H1 (cell line): ENCODE results near the gene THAP9. TPM values are rescaled to one million over a fixed set of nuclear protein-coding genes. Genes with fewer than 3 reads are reported as not detected.

ENCODE experiments used
- CTCF ChIA-PET: fragments of 300-600 bp; sonication (Branson Sonifier 250); formaldehyde crosslinking; loops from one replicate; lab custom pipeline; 2021; ENCODE audit not compliant: partially characterized antibody; lab: Charles Lee
- POLR2A ChIA-PET: fragments of 300-600 bp; sonication (Branson Sonifier 250); formaldehyde crosslinking; loops from one replicate; lab custom pipeline; 2021; ENCODE audit warnings: inconsistent platforms; ENCODE audit not compliant: partially characterized antibody; lab: Charles Lee
- DNase-seq, 2 experiments: peaks; one replicate each; pipeline versions ENCODE4 v3.0.0 to v3.0.0-alpha.2; 2010 to 2022; ENCODE audit warnings: low spot score in 2 of 2, low read depth in 1 of 2, mixed read lengths in 1 of 2
- FAIRE-seq: peaks from 2 replicates; lab custom pipeline; 2011; peaks lifted over from hg19 to GRCh38; lab: Jason Lieb, UNC
- H2AFZ ChIP-seq: 2 replicates; pipeline ENCODE4 v1.8.1; 2012; ENCODE audit warnings: low read length, inconsistent platforms
- H2AK5ac ChIP-seq: 2 replicates; pipeline ENCODE4 v1.6.1; 2013; ENCODE audit warnings: low read depth, low read length
- H2BK120ac ChIP-seq: replicated peaks from 2 replicates; pipeline ENCODE3; 2013; ENCODE audit warnings: low read depth, low read length, inconsistent platforms
- H2BK12ac ChIP-seq: 2 replicates; pipeline ENCODE4 v1.6.1; 2013; ENCODE audit warnings: low read depth, low read length
- H2BK15ac ChIP-seq: 2 replicates; pipeline ENCODE4 v1.6.1; 2013; ENCODE audit warnings: low read length
- H2BK20ac ChIP-seq: 2 replicates; pipeline ENCODE4 v1.6.1; 2013; ENCODE audit warnings: low read length
- H2BK5ac ChIP-seq: 2 replicates; pipeline ENCODE4 v1.6.1; 2013; ENCODE audit warnings: low read depth, low read length
- H3K14ac ChIP-seq: 2 replicates; pipeline ENCODE4 v1.6.1; 2013; ENCODE audit warnings: inconsistent platforms; ENCODE audit not compliant: insufficient read length
- H3K18ac ChIP-seq: 2 replicates; pipeline ENCODE4 v1.6.1; 2013; ENCODE audit warnings: low read length; ENCODE audit errors: extremely low read depth
- H3K23ac ChIP-seq: 2 replicates; pipeline ENCODE4 v1.6.1; 2013; ENCODE audit warnings: inconsistent platforms; ENCODE audit not compliant: insufficient read length
- H3K23me2 ChIP-seq: 2 replicates; pipeline ENCODE4 v1.6.1; 2013; ENCODE audit warnings: low read depth, low read length
- H3K27ac ChIP-seq: 2 replicates; pipeline ENCODE4 v1.6.1; 2011; ENCODE audit warnings: low read depth, low read length, inconsistent platforms
- H3K27me3 ChIP-seq, 4 experiments: replicated peaks in 1 of 4; 1 replicate in 1 of 4; 2 replicates in 3 of 4; pipeline versions ENCODE4 v1.6.1 to v1.8.1; 2011 to 2013; ENCODE audit warnings: low read length in 3 of 4, mild to moderate bottlenecking in 3 of 4, inconsistent platforms in 2 of 4, mixed read lengths in 2 of 4, moderate library complexity in 1 of 4; ENCODE audit not compliant: control insufficient read depth in 3 of 4, insufficient read depth in 3 of 4; ENCODE audit errors: extremely low read depth in 1 of 4
- H3K36me3 ChIP-seq, 4 experiments: 2 replicates each; pipeline versions ENCODE4 v1.6.1 to v1.8.1; 2011 to 2013; ENCODE audit warnings: mild to moderate bottlenecking in 4 of 4, low read length in 3 of 4, moderate library complexity in 2 of 4, control low read depth in 1 of 4, inconsistent platforms in 1 of 4; ENCODE audit not compliant: insufficient read depth in 4 of 4, control insufficient read depth in 2 of 4
- H3K4ac ChIP-seq: replicated peaks from 2 replicates; pipeline ENCODE3; 2013; ENCODE audit warnings: low read length, low read depth, mixed read lengths, inconsistent platforms; ENCODE audit not compliant: insufficient read length
- H3K4me1 ChIP-seq, 4 experiments: replicated peaks in 1 of 4; 1 replicate in 1 of 4; 2 replicates in 3 of 4; pipeline versions ENCODE4 v1.6.1 to v1.8.1; 2011 to 2013; ENCODE audit warnings: low read length in 3 of 4, inconsistent platforms in 2 of 4, mixed read lengths in 1 of 4; ENCODE audit not compliant: insufficient read depth in 4 of 4, control insufficient read depth in 3 of 4
- H3K4me2 ChIP-seq, 2 experiments: 2 replicates each; pipeline versions ENCODE4 v1.6.1 to v1.8.1; 2011 to 2013; ENCODE audit warnings: low read depth in 2 of 2, low read length in 2 of 2, control low read depth in 1 of 2, inconsistent platforms in 1 of 2, mild to moderate bottlenecking in 1 of 2; ENCODE audit not compliant: insufficient read depth in 1 of 2
- H3K4me3 ChIP-seq, 4 experiments: fragments of 200-600, 300-600 bp in 1 of 4; sonication (generic), shearing (Covaris generic), sonication (Bioruptor Twin) in 1 of 4; 2 replicates each; pipeline versions ENCODE4 v1.5.1 to v1.8.1; 2011 to 2016; ENCODE audit warnings: low read length in 4 of 4, low read depth in 3 of 4, control low read depth in 2 of 4, inconsistent platforms in 2 of 4, mild to moderate bottlenecking in 2 of 4, mixed read lengths in 1 of 4, moderate library complexity in 1 of 4; ENCODE audit not compliant: insufficient read depth in 2 of 4; ENCODE audit errors: extremely low read depth in 1 of 4
- H3K56ac ChIP-seq: replicated peaks from 2 replicates; pipeline ENCODE3; 2013; ENCODE audit warnings: low read depth, mild to moderate bottlenecking, mixed read lengths, low read length, inconsistent platforms; ENCODE audit not compliant: insufficient read length
- H3K79me1 ChIP-seq: 2 replicates; pipeline ENCODE4 v1.6.1; 2013; ENCODE audit warnings: low read depth, low read length, control low read depth
- H3K79me2 ChIP-seq, 2 experiments: 2 replicates each; pipeline versions ENCODE4 v1.6.1 to v1.8.1; 2012 to 2013; ENCODE audit warnings: low read length in 2 of 2, mild to moderate bottlenecking in 2 of 2, inconsistent platforms in 1 of 2; ENCODE audit not compliant: insufficient read depth in 2 of 2, control insufficient read depth in 1 of 2
- H3K9ac ChIP-seq, 4 experiments: replicated peaks in 1 of 4; 1 replicate in 1 of 4; 2 replicates in 3 of 4; pipeline versions ENCODE4 v1.6.1 to v1.8.1; 2011 to 2013; ENCODE audit warnings: low read depth in 3 of 4, low read length in 3 of 4, control low read depth in 2 of 4, mild to moderate bottlenecking in 2 of 4, moderate library complexity in 2 of 4, inconsistent platforms in 1 of 4; ENCODE audit errors: extremely low read depth in 1 of 4
- H3K9me3 ChIP-seq, 2 experiments: 2 replicates each; pipeline versions ENCODE4 v1.6.1 to v1.8.1; 2012 to 2013; ENCODE audit warnings: mild to moderate bottlenecking in 2 of 2, moderate library complexity in 2 of 2, control low read depth in 1 of 2, inconsistent platforms in 1 of 2, low read depth in 1 of 2, low read length in 1 of 2, mixed read lengths in 1 of 2; ENCODE audit not compliant: insufficient read depth in 2 of 2
- H4K20me1 ChIP-seq, 2 experiments: replicated peaks in 1 of 2; 2 replicates each; pipeline versions ENCODE3 to v1.8.1; 2011 to 2013; ENCODE audit warnings: inconsistent platforms in 2 of 2, low read length in 2 of 2, mild to moderate bottlenecking in 1 of 2; ENCODE audit not compliant: insufficient read depth in 2 of 2, control insufficient read depth in 1 of 2
- H4K5ac ChIP-seq: 2 replicates; pipeline ENCODE4 v1.6.1; 2013; ENCODE audit warnings: low read length, low read depth, mixed read lengths, inconsistent platforms; ENCODE audit not compliant: insufficient read length
- H4K8ac ChIP-seq: 2 replicates; pipeline ENCODE4 v1.8.0; 2013; ENCODE audit warnings: mild to moderate bottlenecking, moderate library complexity, low read length, inconsistent platforms; ENCODE audit not compliant: insufficient read depth; ENCODE audit errors: extremely low read depth
- H4K91ac ChIP-seq: replicated peaks from 2 replicates; pipeline ENCODE3; 2013; ENCODE audit warnings: low read length, mixed read lengths, inconsistent platforms; ENCODE audit not compliant: insufficient read length
- GABPA ChIP-seq: IDR thresholded peaks from 2 replicates; pipeline ENCODE4 v1.6.1; 2011; ENCODE audit warnings: mild to moderate bottlenecking, low read length, moderate library complexity, borderline replicate concordance; ENCODE audit not compliant: insufficient read depth
- KDM1A ChIP-seq: fragments of 200-600, 300-600 bp; sonication (generic); IDR thresholded peaks from 2 replicates; pipeline ENCODE4 v1.7.1; 2016; ENCODE audit warnings: mild to moderate bottlenecking, low read length, borderline replicate concordance
- POLR2A ChIP-seq, 2 experiments: IDR thresholded peaks; 1 replicate in 1 of 2; 2 replicates in 1 of 2; pipeline ENCODE4 v1.6.1; 2011; ENCODE audit warnings: low read depth in 2 of 2, low read length in 2 of 2, mild to moderate bottlenecking in 2 of 2; ENCODE audit errors: control extremely low read depth in 1 of 2
- POLR2AphosphoS5 ChIP-seq: IDR thresholded peaks from 2 replicates; pipeline ENCODE4 v1.6.1; 2011; ENCODE audit warnings: low read depth, low read length
- RAD21 ChIP-seq, 2 experiments: IDR thresholded peaks in 1 of 2; conservative IDR thresholded peaks in 1 of 2; 2 replicates each; pipeline ENCODE4 v1.6.1; 2011; ENCODE audit warnings: low read depth in 2 of 2, low read length in 2 of 2, improper control_type of control experiment in 1 of 2, inconsistent platforms in 1 of 2, mild to moderate bottlenecking in 1 of 2, moderate library complexity in 1 of 2
- RFX5 ChIP-seq: IDR thresholded peaks from 2 replicates; pipeline ENCODE4 v1.6.1; 2011; ENCODE audit warnings: low read depth, low read length, improper control_type of control experiment, borderline replicate concordance
- ZNF274 ChIP-seq: IDR thresholded peaks from 2 replicates; pipeline ENCODE4 v1.7.0; 2012; ENCODE audit warnings: low read length, borderline replicate concordance; ENCODE audit errors: extremely low read depth
- WGBS, 2 experiments: shearing (Covaris generic) in 1 of 2; methylation state at CpG; one replicate each; pipeline versions ENCODE4 v1.1.6 to v1.1.7; 2013 to 2015; ENCODE audit warnings: low lambda C conversion rate in 2 of 2, mixed read lengths in 2 of 2, inconsistent platforms in 1 of 2, low coverage in 1 of 2, missing lambda C conversion rate in 1 of 2; ENCODE audit not compliant: insufficient replicate concordance in 2 of 2, insufficient coverage in 1 of 2, insufficient read length in 1 of 2; ENCODE audit errors: extremely low coverage in 1 of 2, missing lambda C conversion rate in 1 of 2; 5-methylcytosine and 5-hydroxymethylcytosine counted together
- polyA plus RNA-seq, 7 experiments: library from polyadenylated mRNA; depleted of rRNA in 3 of 7; stranded (reverse) in 5 of 7; unstranded in 2 of 7; fragments of >200 nt in 5 of 7; fragments of 200-250 nt in 2 of 7; gene quantifications; 1 replicate in 5 of 7; 2 replicates in 1 of 7; 4 replicates in 1 of 7; pipeline versions ENCODE4 v1.2.1 to v1.2.3, GENCODE V29; 2011 to 2013; ENCODE audit warnings: missing spikeins in 2 of 7, mixed read lengths in 2 of 7
- total RNA-seq: library from RNA; stranded (reverse); fragmentation: NEBNext Ultra II Directional; extraction: Animal tissue kit (Norgen Biotek cat#: 25700); gene quantifications from 2 replicates; pipeline ENCODE4 v1.2.1, GENCODE V29; 2021

THAP9 gene
- total and polyA plus RNA-seq, 2 of the 8 experiments (the other 6 are each of a cell fraction or from before 2014, with no cell fraction given) = 6.1 to 13.2 TPM

DNA sequence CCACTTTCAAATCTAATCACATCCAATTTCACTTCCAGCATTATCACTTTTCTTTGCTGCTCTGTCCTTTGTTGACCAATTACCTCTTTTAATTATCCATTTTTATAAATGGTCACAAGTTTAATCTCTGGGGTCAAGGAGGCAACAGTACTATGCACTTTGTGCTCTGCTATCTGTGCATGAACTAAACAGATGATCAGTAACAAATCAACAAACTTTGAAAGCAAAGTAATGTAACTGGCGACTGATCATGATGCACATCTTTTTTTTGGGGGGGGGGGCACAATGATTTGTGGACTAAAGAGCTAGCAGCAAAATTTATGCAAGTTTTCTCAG, 8.1 kb upstream of the THAP9 start:
- POLR2A ChIA-PET = interaction anchor here (0.7 to 9.1 kb wide), 6 partner anchors 9 to 563 kb away, joined by 3 to 86 read pairs (median 4); partner anchors contain the start of genes COPS4, HELQ, LIN54 and MRPS18C
- H3K27ac ChIP-seq = no peak overlapping the region
- H3K18ac ChIP-seq = no peak overlapping the region
- no peak overlapping the region for H2BK5ac ChIP-seq
- no peak for TF ChIP-seq POLR2A (IDR thresholded peaks at IDR 0.05; ENCODE audit: control extremely low read depth in 1 of 2, low read depth in 2 of 2, low read length in 2 of 2)
- 0 out of 2 replicates have a peak, but pooled peaks have one; percentile 31 for TF ChIP-seq POLR2AphosphoS5
- TF ChIP-seq KDM1A = no peak
- TF ChIP-seq RAD21 (IDR thresholded peaks at IDR 0.05 in 1 of 2, conservative IDR thresholded peaks at IDR 0.05 in 1 of 2; ENCODE audit: low read depth in 2 of 2, low read length in 2 of 2) = no peak
- TF ChIP-seq ZNF274 = no peak
- TF ChIP-seq GABPA = no peak
- no peak for TF ChIP-seq RFX5
- no peak overlapping the region for H2BK120ac ChIP-seq
- no peak overlapping the region for H3K23ac ChIP-seq
- no peak overlapping the region for H2AK5ac ChIP-seq
- no peak overlapping the region for H4K8ac ChIP-seq
- H3K14ac ChIP-seq = no peak overlapping the region
- H2BK15ac ChIP-seq = no peak overlapping the region
- H3K4me2 ChIP-seq = peak overlapping the region; percentile 77 to 78; a peak in 3 of 4 replicates
- no peaks in the 10 kb centered on the region for H3K27me3 ChIP-seq
- H3K9me3 ChIP-seq = no peaks in the 10 kb centered on the region
- no peak overlapping the region for H4K5ac ChIP-seq
- peaks cover 11 to 41% (median 27%) of the 10 kb centered on the region in 4 experiments; a peak in 7 of 8 replicates for H3K36me3 ChIP-seq
- H3K4me1 ChIP-seq = peaks cover 0 to 3% (median 1%) of the 10 kb centered on the region in 4 experiments; a peak in 2 of 7 replicates
- CTCF ChIA-PET = interaction anchor here (0.6 to 1.2 kb wide), 3 partner anchors 8 to 39 kb away, joined by 3 read pairs; partner anchors contain the start of gene THAP9
- DNase-seq = no peak
- H3K4me3 ChIP-seq = peak overlapping the region in 1 of 4 experiments; percentile 93; a peak in 2 of 8 replicates
- no peak overlapping the region for H3K56ac ChIP-seq
- peaks cover 2% of the 10 kb centered on the region for H3K23me2 ChIP-seq
- no peak overlapping the region for H3K9ac ChIP-seq
- no peak overlapping the region for H2AFZ ChIP-seq
- WGBS, 2 experiments = 92% methylated on average over 1 of the region's 1 CpG; no CpG with 5 or more reads in 1 of the 2 experiments
- H4K20me1 ChIP-seq = peaks cover 3 to 8% of the 10 kb centered on the region in 2 experiments
- H4K91ac ChIP-seq = no peak overlapping the region
- no peak overlapping the region for H3K4ac ChIP-seq
- H3K79me1 ChIP-seq = no peaks in the 10 kb centered on the region
- peaks cover 2 to 59% of the 10 kb centered on the region in 2 experiments for H3K79me2 ChIP-seq
- no peak overlapping the region for H2BK20ac ChIP-seq
- no peak overlapping the region for H2BK12ac ChIP-seq
- no peak for FAIRE-seq
